ENCODE data around the gene GALNTL6. TPM values are rescaled to one million over a fixed set of nuclear protein-coding genes. Genes with fewer than 3 reads are reported as not detected.

The GALNTL6 gene
- polyA plus RNA-seq, 1 donor (not counting 4 experiments of a cell fraction or from before 2014, with no cell fraction given), result not detected

- Histone ChIP-seq H3K79me2 (ENCODE audit: control insufficient read depth, insufficient read depth, low read length) (no peaks in the 10 kb centered on the region), H3K9ac (ENCODE audit: control insufficient read depth, extremely low read depth, insufficient read depth, low read length) (no peak overlapping the region), H2AFZ (ENCODE audit: control insufficient read depth, low read length) (no peak overlapping the region), H3K9me1 (ENCODE audit: control insufficient read depth, extremely low read depth, insufficient read depth, low read length) (no peaks in the 10 kb centered on the region), H3K4me2 (ENCODE audit: control insufficient read depth, extremely low read depth, insufficient read depth, low read depth, low read length) (no peak overlapping the region), H3K27me3 (ENCODE audit: control insufficient read depth, extremely low read depth, insufficient read depth, low read length) (no peaks in the 10 kb centered on the region), H3K9me3 (ENCODE audit: control insufficient read depth, low read depth, low read length) (no peaks in the 10 kb centered on the region), H3K36me3 (ENCODE audit: control insufficient read depth in 2 of 2, extremely low read depth in 1 of 2, insufficient read depth in 2 of 2, low read length in 2 of 2) (no peaks in the 10 kb centered on the region), H3K4me3 (ENCODE audit: control insufficient read depth in 2 of 3, extremely low read depth in 1 of 3, insufficient read depth in 2 of 3, low read depth in 1 of 3, low read length in 3 of 3) (no peak overlapping the region), H3K27ac (ENCODE audit: control insufficient read depth, insufficient read depth, low read length) (no peak overlapping the region), H4K20me1 (ENCODE audit: control insufficient read depth, extremely low read depth, insufficient read depth, low read length) (no peaks in the 10 kb centered on the region), H3K4me1 (ENCODE audit: control insufficient read depth, extremely low read depth, insufficient read depth, low read length) (no peaks in the 10 kb centered on the region)
- no peak for FAIRE-seq
- dilution Hi-C loops (cut with MboI; ENCODE audit: extremely low pct_ligation_motif_present, low sequenced_read_pairs), result no loop called here
- TF ChIP-seq EZH2 (IDR thresholded peaks at IDR 0.05; ENCODE audit: low read length) (no peak), CTCF (optimal IDR thresholded peaks at IDR 0.05 in 1 of 3, IDR thresholded peaks at IDR 0.05 in 1 of 3, conservative IDR thresholded peaks at IDR 0.05 in 1 of 3; ENCODE audit: extremely low read depth in 1 of 3, insufficient read depth in 2 of 3, low read length in 3 of 3) (no peak)
- no peak for DNase-seq (ENCODE audit: low read depth, low spot score)
These were observed 21.4 kb downstream of the GALNTL6 start for GRCh38 chr4:171834640-171835039.

- FAIRE-seq, result no peak
- Histone ChIP-seq H3K4me3 (ENCODE audit: control insufficient read depth in 2 of 3, extremely low read depth in 1 of 3, insufficient read depth in 2 of 3, low read depth in 1 of 3, low read length in 3 of 3) (no peak overlapping the region), H3K4me1 (ENCODE audit: control insufficient read depth, extremely low read depth, insufficient read depth, low read length) (no peaks in the 10 kb centered on the region), H3K27ac (ENCODE audit: control insufficient read depth, insufficient read depth, low read length) (no peak overlapping the region), H3K4me2 (ENCODE audit: control insufficient read depth, extremely low read depth, insufficient read depth, low read depth, low read length) (no peak overlapping the region), H4K20me1 (ENCODE audit: control insufficient read depth, extremely low read depth, insufficient read depth, low read length) (no peaks in the 10 kb centered on the region), H3K27me3 (ENCODE audit: control insufficient read depth, extremely low read depth, insufficient read depth, low read length) (no peaks in the 10 kb centered on the region), H2AFZ (ENCODE audit: control insufficient read depth, low read length) (no peak overlapping the region), H3K9me1 (ENCODE audit: control insufficient read depth, extremely low read depth, insufficient read depth, low read length) (no peaks in the 10 kb centered on the region), H3K36me3 (ENCODE audit: control insufficient read depth in 2 of 2, extremely low read depth in 1 of 2, insufficient read depth in 2 of 2, low read length in 2 of 2) (no peaks in the 10 kb centered on the region), H3K9me3 (ENCODE audit: control insufficient read depth, low read depth, low read length) (no peaks in the 10 kb centered on the region), H3K9ac (ENCODE audit: control insufficient read depth, extremely low read depth, insufficient read depth, low read length) (no peak overlapping the region), H3K79me2 (ENCODE audit: control insufficient read depth, insufficient read depth, low read length) (no peaks in the 10 kb centered on the region)
- no peak for DNase-seq (ENCODE audit: low read depth, low spot score)
- TF ChIP-seq CTCF (optimal IDR thresholded peaks at IDR 0.05 in 1 of 3, IDR thresholded peaks at IDR 0.05 in 1 of 3, conservative IDR thresholded peaks at IDR 0.05 in 1 of 3; ENCODE audit: extremely low read depth in 1 of 3, insufficient read depth in 2 of 3, low read length in 3 of 3) (no peak), EZH2 (IDR thresholded peaks at IDR 0.05; ENCODE audit: low read length) (no peak)
- dilution Hi-C loops (cut with MboI; ENCODE audit: extremely low pct_ligation_motif_present, low sequenced_read_pairs), result no loop called here
These were observed 30.3 kb downstream of the GALNTL6 start for GRCh38 chr4:171843456-171843855.

Data from keratinocyte (primary cell).